Left lung (tissue), 10 donors: ENCODE results near the gene CCDC102A. TPM values are rescaled to one million over a fixed set of nuclear protein-coding genes. Genes with fewer than 3 reads are reported as not detected.

Source experiments
- ATAC-seq: fragments of 200-7000 bp; cut with Tn5 transposase; one replicate; pipeline ENCODE4 v1.9.1; 2020; ENCODE audit warnings: moderate library complexity
- DNase-seq, 4 donors: peaks; one replicate each; pipeline ENCODE4 v3.0.0-alpha.2; 2013 to 2020
- H3K27ac ChIP-seq, 2 donors: fragments of 200-600 bp; sonication (generic) in 1 of 2; one replicate each; pipeline versions ENCODE4 v1.5.0 to v1.8.0; 2020 to 2021
- H3K27me3 ChIP-seq, 2 donors: fragments of 200-600 bp; sonication (generic) in 1 of 2; one replicate each; pipeline versions ENCODE4 v1.5.0 to v1.8.0; 2020 to 2021
- H3K36me3 ChIP-seq, 2 donors: fragments of 200-600 bp; sonication (generic) in 1 of 2; one replicate each; pipeline versions ENCODE4 v1.5.0 to v1.8.0; 2020 to 2021
- H3K4me1 ChIP-seq, 2 donors: fragments of 200-600 bp; one replicate each; pipeline ENCODE4 v1.8.0; 2021
- H3K4me3 ChIP-seq, 2 donors: fragments of 200-600 bp; sonication (generic) in 1 of 2; one replicate each; pipeline versions ENCODE4 v1.5.0 to v1.8.0; 2020 to 2021; ENCODE audit warnings: mild to moderate bottlenecking in 1 of 2
- H3K9me3 ChIP-seq, 2 donors: fragments of 200-600 bp; sonication (generic) in 1 of 2; one replicate each; pipeline versions ENCODE4 v1.5.0 to v1.8.0; 2020 to 2021
- CTCF ChIP-seq, 2 donors: fragments of 200-600 bp; sonication (generic) in 1 of 2; IDR thresholded peaks; one replicate each; pipeline versions ENCODE4 v1.5.0 to v1.8.0; 2021; ENCODE audit warnings: antibody characterized with exemption in 2 of 2
- intact Hi-C, 2 donors: fragments of 100-400 bp; cut with DNase I; formaldehyde crosslinking; loops; one replicate each; pipeline versions ENCODE4 v1.11.2 to v1.14.2; 2022
- polyA plus RNA-seq, 6 donors: library from polyadenylated mRNA; unstranded; fragments of 120-200 nt; gene quantifications; one replicate each; pipeline ENCODE4 v1.2.1, GENCODE V29; 2013; ENCODE audit not compliant: insufficient read length in 6 of 6
- total RNA-seq, 2 donors: library from RNA; stranded (reverse); fragmentation: NEBNext Ultra II Directional; extraction: Animal tissue kit (Norgen Biotek cat#: 25700); gene quantifications; one replicate each; pipeline ENCODE4 v1.2.1, GENCODE V29; 2021
- donor health status: DM: no; HTN: yes; CAD: no.
- donor health status: DM: no; HTN: no; CAD: no.

The CCDC102A gene
- total and polyA plus RNA-seq, 8 donors: 5.2 to 18.4 (median 13.0) TPM

- H3K27ac ChIP-seq: no peak overlapping the region
- no peak for TF ChIP-seq CTCF (IDR thresholded peaks at IDR 0.05)
- DNase-seq: no peak
- H3K27me3 ChIP-seq: peaks cover 0 to 28% of the 10 kb centered on the region in 2 donors
- H3K9me3 ChIP-seq: peaks cover 0 to 16% of the 10 kb centered on the region in 2 donors
- H3K36me3 ChIP-seq: no peaks in the 10 kb centered on the region
- intact Hi-C loops: no loop called here
- H3K4me3 ChIP-seq: no peak overlapping the region
- ATAC-seq: no peak
- H3K4me1 ChIP-seq: no peaks in the 10 kb centered on the region
Measured at GRCh38 chr16:57563487-57563750, 27.0 kb upstream of the CCDC102A start.

- intact Hi-C loops: no loop called here
- no peaks in the 10 kb centered on the region for H3K36me3 ChIP-seq
- H3K27ac ChIP-seq: no peak overlapping the region
- DNase-seq (no peak), ATAC-seq (no peak)
- H3K4me1 ChIP-seq: no peaks in the 10 kb centered on the region
- H3K27me3 ChIP-seq: peaks cover 0 to 28% of the 10 kb centered on the region in 2 donors
- H3K9me3 ChIP-seq: peaks cover 0 to 16% of the 10 kb centered on the region in 2 donors
- no peak overlapping the region for H3K4me3 ChIP-seq
- no peak for TF ChIP-seq CTCF (IDR thresholded peaks at IDR 0.05)
Measured at GRCh38 chr16:57562669-57563486, 26.5 kb upstream of the CCDC102A start.

GRCh38 chr16:57562066-57562465 is 25.7 kb upstream of the CCDC102A start:
- no peak overlapping the region for H3K27ac ChIP-seq
- no peak for ATAC-seq
- intact Hi-C loops: no loop called here

GRCh38 chr16:57559072-57559790 is 22.9 kb upstream of the CCDC102A start:
- no peak for TF ChIP-seq CTCF (IDR thresholded peaks at IDR 0.05)
- H3K36me3 ChIP-seq: no peaks in the 10 kb centered on the region
- ATAC-seq (no peak), DNase-seq (no peak)
- no peak overlapping the region for H3K27ac ChIP-seq
- H3K4me3 ChIP-seq: no peak overlapping the region
- H3K9me3 ChIP-seq: peaks cover 0 to 16% of the 10 kb centered on the region in 2 donors
- peaks cover 6 to 18% of the 10 kb centered on the region in 2 donors for H3K27me3 ChIP-seq
- no peaks in the 10 kb centered on the region for H3K4me1 ChIP-seq
- intact Hi-C loops: no loop called here

More at GRCh38 chr16:57562066-57562465, 25.7 kb upstream of the CCDC102A start:
- H3K36me3 ChIP-seq: no peaks in the 10 kb centered on the region
- TF ChIP-seq CTCF (IDR thresholded peaks at IDR 0.05): no peak
- DNase-seq: no peak
- H3K4me3 ChIP-seq: no peak overlapping the region
- H3K27me3 ChIP-seq: peaks cover 6 to 28% of the 10 kb centered on the region in 2 donors
- H3K9me3 ChIP-seq: peaks cover 0 to 16% of the 10 kb centered on the region in 2 donors
- H3K4me1 ChIP-seq: no peaks in the 10 kb centered on the region

- peaks cover 0 to 6% of the 10 kb centered on the region in 2 donors for H3K27me3 ChIP-seq
- no peak overlapping the region for H3K4me3 ChIP-seq
- H3K9me3 ChIP-seq: peaks cover 0 to 16% of the 10 kb centered on the region in 2 donors
- no peaks in the 10 kb centered on the region for H3K4me1 ChIP-seq
- intact Hi-C loops: no loop called here
- no peak for TF ChIP-seq CTCF (IDR thresholded peaks at IDR 0.05)
- DNase-seq (no peak), ATAC-seq (no peak)
- no peak overlapping the region for H3K27ac ChIP-seq
- H3K36me3 ChIP-seq: no peaks in the 10 kb centered on the region
Measured at GRCh38 chr16:57556941-57557541, 20.7 kb upstream of the CCDC102A start.
